ENCODE data around the gene DRAM1. TPM values are rescaled to one million over a fixed set of nuclear protein-coding genes. Genes with fewer than 3 reads are reported as not detected.

DRAM1 gene
- total and polyA plus RNA-seq, 9 of the 15 experiments (the other 6 are each of a cell fraction or from before 2014, with no cell fraction given) = 1.4 to 4.3 (median 2.7) TPM

DNA sequence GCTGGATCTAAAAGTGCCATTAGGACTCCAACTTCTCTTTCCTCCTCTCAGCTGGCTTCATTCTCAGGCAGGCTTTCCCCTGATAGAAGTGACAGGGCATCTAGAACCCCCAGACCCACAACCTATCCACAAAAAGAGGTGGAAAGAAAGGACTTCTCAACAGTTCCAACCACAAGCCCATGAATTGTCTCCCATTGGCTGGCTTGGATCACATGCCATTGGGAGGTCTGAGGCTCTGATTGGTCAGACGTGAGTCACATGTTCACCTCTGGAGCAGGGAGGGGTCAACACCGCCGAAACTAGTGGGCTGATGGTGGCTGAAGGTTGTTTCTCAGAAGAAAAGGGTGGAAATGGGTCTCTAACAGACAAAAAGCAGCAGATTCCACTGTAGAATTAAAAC, 47.2 kb downstream of the DRAM1 start:
- no peaks in the 10 kb centered on the region for H3K9me1 ChIP-seq (ENCODE audit: control insufficient read depth, insufficient read depth, low read length)
- intact Hi-C loops (cut with micrococcal nuclease) = no loop called here
- H3K79me2 ChIP-seq (ENCODE audit: control insufficient read depth, insufficient read depth, low read length) = no peaks in the 10 kb centered on the region
- no peak overlapping the region for H3K4me3 ChIP-seq
- peaks cover 0 to 8% of the 10 kb centered on the region in 2 experiments; a peak in 2 of 5 replicates for H3K27me3 ChIP-seq (ENCODE audit: control insufficient read depth in 2 of 2, insufficient read depth in 2 of 2, low read length in 2 of 2)
- peak overlapping the region; percentile 56 for H3K4me2 ChIP-seq (ENCODE audit: insufficient read depth, low read length)
- no peaks in the 10 kb centered on the region; a peak in 2 of 5 replicates for H3K4me1 ChIP-seq (replicated peaks in 1 of 2; ENCODE audit: control insufficient read depth in 2 of 2, insufficient read depth in 2 of 2, low read length in 2 of 2)
- no peak overlapping the region for H3K9ac ChIP-seq (ENCODE audit: insufficient read depth in 1 of 2, low read depth in 2 of 2, low read length in 2 of 2)
- H4K20me1 ChIP-seq (replicated peaks; ENCODE audit: control insufficient read depth, insufficient read depth, low read length) = no peaks in the 10 kb centered on the region
- WGBS (ENCODE audit: insufficient coverage, low coverage, missing lambda C conversion rate) = 20% methylated on average over 3 of the region's 3 CpGs
- peaks cover 3% of the 10 kb centered on the region; the same call in 1 of the 2 replicates for H3K9me3 ChIP-seq (replicated peaks; ENCODE audit: control insufficient read depth, insufficient read depth, low read depth, low read length)
- CTCF ChIA-PET (ENCODE audit: low intra/inter-chr PET ratio) = no interaction called here
- peak overlapping the region; percentile 74 for H2AFZ ChIP-seq (ENCODE audit: low read depth, low read length)
- ATAC-seq (peak; percentile 99), FAIRE-seq (peak; percentile 92), DNase-seq (ENCODE audit: extremely low read depth in 1 of 4, low spot score in 3 of 4) (peak; percentile 65 to 93 (median 90))
- in situ Hi-C loops (cut with MboI) = loop anchor here (25.0 kb wide), 1 partner anchor 563 kb away; the partner anchor contains the start of gene IGF1
- no peak overlapping the region for H3K27ac ChIP-seq (ENCODE audit: extremely low read depth, low read depth, low read length)
- POLR2A ChIA-PET = no interaction called here
- no peaks in the 10 kb centered on the region for H3K36me3 ChIP-seq (ENCODE audit: control insufficient read depth, insufficient read depth, low read length)
- no TSS peak for BruUV-seq (replicated peaks)
- TF ChIP-seq SRF (CRISPR knock-in tag; IDR thresholded peaks at IDR 0.05) (no peak), POLR3G (IDR thresholded peaks at IDR 0.05; ENCODE audit: extremely low read depth, insufficient read length, insufficient replicate concordance) (no peak), L3MBTL2 (IDR thresholded peaks at IDR 0.05) (peak; percentile 18; the same call in 1 of the 2 replicates), KHSRP (IDR thresholded peaks at IDR 0.05) (no peak), BRD9 (IDR thresholded peaks at IDR 0.05; ENCODE audit: low read depth, partially characterized antibody) (no peak), FOXM1 (IDR thresholded peaks at IDR 0.05; ENCODE audit: low read depth) (0 out of 2 replicates have a peak, but pooled peaks have one; percentile 27), FOXM1 (CRISPR knock-in tag; IDR thresholded peaks at IDR 0.05; ENCODE audit: low read depth) (no peak), RBBP5 (IDR thresholded peaks at IDR 0.05; ENCODE audit: borderline replicate concordance, insufficient read depth, low read length, poor library complexity, severe bottlenecking) (no peak), RAD51 (IDR thresholded peaks at IDR 0.05; ENCODE audit: borderline replicate concordance, low read depth) (peak; percentile 96), FOXK2 (conservative IDR thresholded peaks at IDR 0.05 in 1 of 2, IDR thresholded peaks at IDR 0.05 in 1 of 2; ENCODE audit: low read depth in 2 of 2) (no peak), FOS (IDR thresholded peaks at IDR 0.05; ENCODE audit: extremely low read depth, insufficient read length) (peak; percentile 67), CBX1 (IDR thresholded peaks at IDR 0.05; ENCODE audit: low read depth) (0 out of 2 replicates have a peak, but pooled peaks have one; percentile 48), ZNF589 (CRISPR knock-in tag; IDR thresholded peaks at IDR 0.05; ENCODE audit: low read depth) (no peak)
- TF ChIP-seq, protein P1, sequence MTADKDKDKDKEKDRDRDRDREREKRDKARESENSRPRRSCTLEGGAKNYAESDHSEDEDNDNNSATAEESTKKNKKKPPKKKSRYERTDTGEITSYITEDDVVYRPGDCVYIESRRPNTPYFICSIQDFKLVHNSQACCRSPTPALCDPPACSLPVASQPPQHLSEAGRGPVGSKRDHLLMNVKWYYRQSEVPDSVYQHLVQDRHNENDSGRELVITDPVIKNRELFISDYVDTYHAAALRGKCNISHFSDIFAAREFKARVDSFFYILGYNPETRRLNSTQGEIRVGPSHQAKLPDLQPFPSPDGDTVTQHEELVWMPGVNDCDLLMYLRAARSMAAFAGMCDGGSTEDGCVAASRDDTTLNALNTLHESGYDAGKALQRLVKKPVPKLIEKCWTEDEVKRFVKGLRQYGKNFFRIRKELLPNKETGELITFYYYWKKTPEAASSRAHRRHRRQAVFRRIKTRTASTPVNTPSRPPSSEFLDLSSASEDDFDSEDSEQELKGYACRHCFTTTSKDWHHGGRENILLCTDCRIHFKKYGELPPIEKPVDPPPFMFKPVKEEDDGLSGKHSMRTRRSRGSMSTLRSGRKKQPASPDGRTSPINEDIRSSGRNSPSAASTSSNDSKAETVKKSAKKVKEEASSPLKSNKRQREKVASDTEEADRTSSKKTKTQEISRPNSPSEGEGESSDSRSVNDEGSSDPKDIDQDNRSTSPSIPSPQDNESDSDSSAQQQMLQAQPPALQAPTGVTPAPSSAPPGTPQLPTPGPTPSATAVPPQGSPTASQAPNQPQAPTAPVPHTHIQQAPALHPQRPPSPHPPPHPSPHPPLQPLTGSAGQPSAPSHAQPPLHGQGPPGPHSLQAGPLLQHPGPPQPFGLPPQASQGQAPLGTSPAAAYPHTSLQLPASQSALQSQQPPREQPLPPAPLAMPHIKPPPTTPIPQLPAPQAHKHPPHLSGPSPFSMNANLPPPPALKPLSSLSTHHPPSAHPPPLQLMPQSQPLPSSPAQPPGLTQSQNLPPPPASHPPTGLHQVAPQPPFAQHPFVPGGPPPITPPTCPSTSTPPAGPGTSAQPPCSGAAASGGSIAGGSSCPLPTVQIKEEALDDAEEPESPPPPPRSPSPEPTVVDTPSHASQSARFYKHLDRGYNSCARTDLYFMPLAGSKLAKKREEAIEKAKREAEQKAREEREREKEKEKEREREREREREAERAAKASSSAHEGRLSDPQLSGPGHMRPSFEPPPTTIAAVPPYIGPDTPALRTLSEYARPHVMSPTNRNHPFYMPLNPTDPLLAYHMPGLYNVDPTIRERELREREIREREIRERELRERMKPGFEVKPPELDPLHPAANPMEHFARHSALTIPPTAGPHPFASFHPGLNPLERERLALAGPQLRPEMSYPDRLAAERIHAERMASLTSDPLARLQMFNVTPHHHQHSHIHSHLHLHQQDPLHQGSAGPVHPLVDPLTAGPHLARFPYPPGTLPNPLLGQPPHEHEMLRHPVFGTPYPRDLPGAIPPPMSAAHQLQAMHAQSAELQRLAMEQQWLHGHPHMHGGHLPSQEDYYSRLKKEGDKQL (CRISPR knock-in tag; IDR thresholded peaks at IDR 0.05; ENCODE audit: borderline replicate concordance) = no peak
- TF ChIP-seq, protein P2, sequence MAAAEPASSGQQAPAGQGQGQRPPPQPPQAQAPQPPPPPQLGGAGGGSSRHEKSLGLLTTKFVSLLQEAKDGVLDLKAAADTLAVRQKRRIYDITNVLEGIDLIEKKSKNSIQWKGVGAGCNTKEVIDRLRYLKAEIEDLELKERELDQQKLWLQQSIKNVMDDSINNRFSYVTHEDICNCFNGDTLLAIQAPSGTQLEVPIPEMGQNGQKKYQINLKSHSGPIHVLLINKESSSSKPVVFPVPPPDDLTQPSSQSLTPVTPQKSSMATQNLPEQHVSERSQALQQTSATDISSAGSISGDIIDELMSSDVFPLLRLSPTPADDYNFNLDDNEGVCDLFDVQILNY (CRISPR knock-in tag; IDR thresholded peaks at IDR 0.05) = no peak
- TF ChIP-seq, protein P3, sequence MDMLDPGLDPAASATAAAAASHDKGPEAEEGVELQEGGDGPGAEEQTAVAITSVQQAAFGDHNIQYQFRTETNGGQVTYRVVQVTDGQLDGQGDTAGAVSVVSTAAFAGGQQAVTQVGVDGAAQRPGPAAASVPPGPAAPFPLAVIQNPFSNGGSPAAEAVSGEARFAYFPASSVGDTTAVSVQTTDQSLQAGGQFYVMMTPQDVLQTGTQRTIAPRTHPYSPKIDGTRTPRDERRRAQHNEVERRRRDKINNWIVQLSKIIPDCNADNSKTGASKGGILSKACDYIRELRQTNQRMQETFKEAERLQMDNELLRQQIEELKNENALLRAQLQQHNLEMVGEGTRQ (CRISPR knock-in tag; IDR thresholded peaks at IDR 0.05) = peak; percentile 97

Data from K562 (cell line).